ENCODE data around the gene C14orf119.

C14orf119 gene

GRCh38 chr14:23126548-23127278 is 31.4 kb downstream of the C14orf119 start:
- DNase-seq (ENCODE audit: low spot score), result no peak

- DNase-seq (ENCODE audit: low spot score), result no peak
Observed at GRCh38 chr14:23127861-23128260, 32.6 kb downstream of the C14orf119 start.

- no peak for DNase-seq (ENCODE audit: low spot score)
Observed at GRCh38 chr14:23128969-23129758, 33.9 kb downstream of the C14orf119 start.

- DNase-seq (ENCODE audit: low spot score), result no peak
Observed at GRCh38 chr14:23129759-23130316, 34.5 kb downstream of the C14orf119 start.

GRCh38 chr14:23130871-23131270 is 35.6 kb downstream of the C14orf119 start:
- DNase-seq (ENCODE audit: low spot score), result no peak

GRCh38 chr14:23131482-23131881 is 36.2 kb downstream of the C14orf119 start:
- no peak for DNase-seq (ENCODE audit: low spot score)

- DNase-seq (ENCODE audit: low spot score), result no peak
Observed at GRCh38 chr14:23132970-23133369, 37.7 kb downstream of the C14orf119 start.

- DNase-seq (ENCODE audit: low spot score), result no peak
Observed at GRCh38 chr14:23136566-23137133, 41.3 kb downstream of the C14orf119 start.

- DNase-seq (ENCODE audit: low spot score), result no peak
Observed at GRCh38 chr14:23137192-23137812, 42.0 kb downstream of the C14orf119 start.

GRCh38 chr14:23137813-23138535 is 42.7 kb downstream of the C14orf119 start:
- DNase-seq (ENCODE audit: low spot score), result no peak

- DNase-seq (ENCODE audit: low spot score), result no peak
Observed at GRCh38 chr14:23139874-23140273, 44.6 kb downstream of the C14orf119 start.

GRCh38 chr14:23140371-23140770 is 45.1 kb downstream of the C14orf119 start:
- no peak for DNase-seq (ENCODE audit: low spot score)

- no peak for DNase-seq (ENCODE audit: low spot score)
Observed at GRCh38 chr14:23141706-23142444, 46.6 kb downstream of the C14orf119 start.

GRCh38 chr14:23142826-23143225 is 47.5 kb downstream of the C14orf119 start:
- no peak for DNase-seq (ENCODE audit: low spot score)

GRCh38 chr14:23143911-23144310 is 48.6 kb downstream of the C14orf119 start:
- no peak for DNase-seq (ENCODE audit: low spot score)

- no peak for DNase-seq (ENCODE audit: low spot score)
Observed at GRCh38 chr14:23145794-23146350, 50.6 kb downstream of the C14orf119 start.

- DNase-seq (ENCODE audit: low spot score), result no peak
Observed at GRCh38 chr14:23146351-23146910, 51.1 kb downstream of the C14orf119 start.

GRCh38 chr14:23146980-23147379 is 51.7 kb downstream of the C14orf119 start:
- no peak for DNase-seq (ENCODE audit: low spot score)

GRCh38 chr14:23147676-23148075 is 52.4 kb downstream of the C14orf119 start:
- DNase-seq (ENCODE audit: low spot score), result no peak

- no peak for DNase-seq (ENCODE audit: low spot score)
Observed at GRCh38 chr14:23148591-23149249, 53.4 kb downstream of the C14orf119 start.
